Erythroblast (primary cell): ENCODE measurements around the gene FRAT1.

Experiments
- GATA1 ChIP-seq: IDR thresholded peaks from 2 replicates; pipeline ENCODE4 v1.6.1; 2011; ENCODE audit warnings: low read depth, mild to moderate bottlenecking, control low read depth, low read length, moderate library complexity
- POLR2A ChIP-seq: IDR thresholded peaks from 2 replicates; pipeline ENCODE4 v1.6.1; 2011; ENCODE audit warnings: mild to moderate bottlenecking, low read length

DNA sequence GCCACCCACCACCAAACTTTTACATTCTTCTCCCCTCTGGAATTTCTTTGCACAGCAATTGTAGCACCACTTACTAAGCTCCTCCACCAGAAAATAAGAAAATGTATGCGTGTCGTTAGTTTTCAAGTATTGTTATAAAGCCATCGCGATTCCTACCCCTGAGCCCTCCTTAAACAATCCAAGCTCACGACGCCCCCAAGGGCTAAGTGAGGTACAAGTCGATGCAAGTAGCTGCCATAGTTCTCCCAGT lies 14.2 kb downstream of the FRAT1 start:
- peak; percentile 2 for TF ChIP-seq POLR2A
- TF ChIP-seq GATA1 = no peak
